ENCODE data around the gene EP400.
"Not testable (repeated sequence)": the region's sequence is repeated elsewhere in the genome, so short reads cannot be mapped to it uniquely, and the experiment has no call there.

EP400 gene

DNA sequence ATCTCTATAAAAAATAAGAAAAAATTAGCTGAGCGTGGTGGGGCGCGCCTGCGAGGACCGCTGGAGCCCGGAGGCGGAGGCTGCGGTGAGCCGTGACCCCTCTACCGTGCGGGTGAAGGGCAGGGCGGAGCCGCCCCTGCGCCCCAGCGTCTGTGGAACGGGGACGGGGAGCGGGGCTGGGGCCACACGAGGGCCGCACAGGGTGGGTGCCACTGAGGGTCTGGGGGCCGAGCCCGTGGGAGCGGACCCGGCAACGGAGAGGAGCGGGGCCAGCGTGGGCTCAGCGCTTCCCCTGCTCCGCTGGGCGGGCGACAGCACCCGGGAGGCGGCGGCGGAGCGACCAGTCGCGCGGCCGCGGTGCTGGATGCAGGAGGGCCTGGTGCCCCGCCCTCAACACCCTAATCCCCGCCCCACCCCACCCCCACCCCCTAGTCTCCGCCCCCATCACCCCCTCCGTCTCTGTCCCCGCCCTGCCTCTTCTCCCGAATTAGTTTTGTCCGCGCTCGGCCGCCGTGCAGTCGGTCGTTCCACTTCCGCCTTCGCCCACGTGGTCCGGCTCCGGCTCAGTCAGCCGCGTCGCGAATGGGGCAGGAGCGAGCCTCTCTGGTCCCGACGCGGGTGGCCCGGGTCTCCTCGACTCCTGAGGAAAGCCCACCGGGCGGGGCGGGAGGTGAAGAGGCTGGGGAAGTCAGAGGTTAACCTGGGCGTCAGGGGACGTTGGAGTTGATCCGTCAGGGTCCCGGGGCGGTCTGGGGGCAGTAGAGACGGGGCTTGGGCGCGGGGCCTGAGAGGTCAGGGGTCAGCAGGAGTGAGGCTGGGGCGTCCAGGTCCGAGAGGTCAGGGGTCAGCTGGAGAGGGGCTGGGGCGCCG, 20.8 kb upstream of the EP400 start, which contains the start of gene PUS1:
PUS1 (plus strand) TSS at position 566 of the 870 bp plus-strand sequence. CDS start 447 bp downstream, outside the sequence.
- DNase-seq, result peak; percentile 73 to 93

DNA sequence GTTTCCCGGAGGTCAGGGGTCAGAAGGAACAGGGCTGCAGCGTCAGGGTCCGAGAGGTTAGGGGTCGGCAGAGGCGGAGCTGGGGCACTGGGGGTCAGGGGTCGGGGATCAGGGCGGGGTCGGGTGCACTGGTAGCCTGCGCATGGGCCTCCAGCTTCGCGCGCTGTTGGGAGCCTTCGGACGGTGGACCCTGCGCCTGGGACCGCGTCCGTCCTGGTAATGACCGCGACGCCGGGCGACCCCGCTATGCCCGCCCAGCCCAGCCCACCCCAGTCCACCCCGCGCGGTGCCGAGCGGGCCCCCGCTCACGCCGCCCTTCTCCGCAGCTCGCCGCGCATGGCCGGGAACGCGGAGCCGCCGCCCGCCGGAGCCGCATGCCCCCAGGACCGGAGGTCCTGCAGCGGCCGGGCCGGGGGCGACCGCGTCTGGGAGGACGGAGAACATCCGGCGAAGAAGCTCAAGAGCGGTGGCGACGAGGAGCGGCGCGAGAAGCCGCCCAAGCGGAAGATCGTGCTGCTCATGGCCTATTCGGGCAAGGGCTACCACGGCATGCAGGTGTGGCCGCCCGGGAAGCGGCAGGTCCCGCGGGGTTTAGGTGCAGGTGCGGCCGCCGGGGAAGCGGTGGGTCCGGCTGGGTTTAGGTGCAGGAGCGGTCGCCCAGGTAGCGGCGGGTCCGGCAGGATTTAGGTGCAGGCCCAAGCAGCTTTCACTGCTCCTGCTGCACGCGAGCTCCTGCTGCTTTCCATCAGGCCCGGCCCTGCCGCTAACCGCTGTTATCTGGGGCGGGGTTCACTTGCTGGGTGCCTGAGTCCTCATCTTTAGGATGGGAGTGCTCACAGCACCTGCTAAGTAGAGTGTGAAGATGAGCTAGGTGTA, 19.9 kb upstream of the EP400 start:
- DNase-seq, result no peak

DNA sequence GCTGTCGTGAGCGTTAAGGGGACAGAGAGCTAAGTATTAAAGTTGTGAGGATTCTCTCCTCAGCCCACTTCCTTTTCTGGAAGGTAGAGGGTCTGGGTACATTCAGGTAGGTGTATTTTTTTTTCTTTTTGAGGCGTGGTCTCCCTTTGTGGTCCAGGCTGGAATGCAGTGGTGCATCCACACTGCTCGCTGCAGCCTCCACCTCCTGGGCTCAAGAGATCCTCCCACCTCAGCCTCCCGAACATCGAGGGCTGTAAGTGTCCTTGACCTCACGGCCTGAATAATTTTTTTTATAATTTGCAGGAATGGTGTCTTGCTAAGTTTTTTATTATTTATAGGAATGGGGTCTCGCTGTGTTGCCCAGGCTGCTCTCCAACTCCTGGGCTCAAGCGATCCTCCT, 19.2 kb upstream of the EP400 start:
- no peak for DNase-seq

DNA sequence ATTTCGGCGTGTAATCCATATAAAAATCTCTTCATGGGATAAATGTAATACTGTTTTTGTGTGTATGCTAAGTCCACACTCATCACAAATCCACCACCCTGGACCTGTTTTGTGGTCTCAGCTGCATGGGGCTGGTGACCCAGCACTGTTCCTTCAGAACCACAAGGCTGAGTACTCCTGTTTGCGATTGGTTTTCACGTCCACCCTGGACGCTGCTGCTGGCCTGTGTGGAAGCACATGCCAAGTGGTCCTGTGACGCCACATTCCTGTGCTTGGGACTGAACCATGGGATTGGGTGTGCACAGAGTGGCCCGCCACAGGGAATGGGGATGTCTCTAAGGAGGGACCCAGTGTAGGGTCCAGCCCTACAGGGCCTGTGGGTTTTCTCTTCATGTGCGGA, 16.4 kb upstream of the EP400 start:
- no peak for DNase-seq

DNA sequence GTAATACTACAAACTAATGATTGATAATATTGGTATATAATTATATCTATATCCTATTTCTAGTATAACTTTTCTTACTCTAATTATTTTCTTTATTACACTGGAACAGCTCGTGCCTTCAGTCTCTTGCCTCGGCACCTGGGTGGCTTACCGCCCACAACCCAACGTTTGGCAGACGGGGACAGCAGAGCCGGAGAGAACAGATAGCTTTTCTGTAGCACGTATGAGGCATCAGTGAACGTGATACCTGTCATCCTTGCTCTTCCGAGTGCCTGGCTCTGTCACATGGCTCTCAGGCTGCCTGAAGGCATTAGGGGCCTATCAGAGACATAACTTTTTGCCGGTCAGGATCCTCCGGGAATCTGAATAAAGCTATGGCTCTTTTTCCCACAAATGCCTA, 15.2 kb upstream of the EP400 start:
- no peak for DNase-seq

DNA sequence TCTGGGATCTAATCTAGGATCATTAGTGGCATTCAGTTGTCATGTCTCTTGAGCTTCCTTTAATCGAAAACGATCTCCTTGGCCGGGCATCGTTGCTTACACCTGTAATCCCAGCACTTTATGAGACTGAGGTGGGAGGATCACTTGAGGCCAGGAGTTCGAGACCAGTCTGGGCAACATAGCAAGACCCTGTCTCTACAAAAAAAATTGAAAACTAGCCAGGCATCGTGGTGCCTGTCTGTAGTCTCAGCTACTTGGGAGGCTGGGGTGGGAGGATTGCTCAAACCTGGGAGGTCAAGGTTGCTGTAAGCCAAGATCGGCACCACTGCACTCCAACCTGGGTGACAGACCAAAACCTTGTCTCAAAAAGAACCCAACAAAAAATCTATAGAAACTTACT, 11.7 kb upstream of the EP400 start:
- no peak for DNase-seq

DNA sequence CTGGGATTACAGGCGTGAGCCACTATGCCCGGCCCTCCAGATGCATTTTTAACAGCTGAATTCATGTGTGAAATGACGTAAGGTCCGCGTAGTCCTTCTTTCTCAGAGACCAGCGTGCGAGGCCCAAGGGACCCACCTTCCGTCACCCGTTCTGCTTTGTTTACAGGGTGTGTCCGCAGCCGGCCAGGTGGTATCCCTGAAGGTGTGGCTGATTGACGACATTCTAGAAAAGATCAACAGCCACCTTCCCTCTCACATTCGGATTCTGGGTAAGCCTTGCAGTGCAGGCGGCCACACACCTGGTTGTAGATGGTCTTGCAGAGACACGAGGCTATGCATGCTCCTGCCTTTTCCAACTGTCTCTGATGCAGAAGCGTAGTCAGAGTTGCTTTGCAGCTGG, 10.7 kb upstream of the EP400 start:
- no peak for DNase-seq

DNA sequence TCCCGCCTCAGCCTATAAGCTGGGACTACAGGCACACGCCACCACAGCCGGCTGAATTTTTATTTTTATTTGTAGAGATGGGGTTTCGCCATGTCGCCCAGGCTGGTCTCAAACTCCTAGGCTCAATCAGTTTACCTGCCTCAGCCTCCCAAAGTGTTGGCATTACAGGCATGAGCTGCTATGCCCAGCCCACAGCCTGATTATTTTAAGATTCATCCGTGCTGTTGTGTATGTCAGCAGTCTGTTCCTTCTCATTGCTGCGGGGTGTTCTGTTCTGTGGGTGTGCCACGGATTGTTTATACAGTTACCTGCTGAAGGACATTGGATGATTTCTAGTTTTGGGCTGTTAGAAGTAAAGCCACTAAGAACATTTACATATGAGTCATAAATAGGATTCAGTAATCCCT, 9.6 kb upstream of the EP400 start:
- no peak for DNase-seq

DNA sequence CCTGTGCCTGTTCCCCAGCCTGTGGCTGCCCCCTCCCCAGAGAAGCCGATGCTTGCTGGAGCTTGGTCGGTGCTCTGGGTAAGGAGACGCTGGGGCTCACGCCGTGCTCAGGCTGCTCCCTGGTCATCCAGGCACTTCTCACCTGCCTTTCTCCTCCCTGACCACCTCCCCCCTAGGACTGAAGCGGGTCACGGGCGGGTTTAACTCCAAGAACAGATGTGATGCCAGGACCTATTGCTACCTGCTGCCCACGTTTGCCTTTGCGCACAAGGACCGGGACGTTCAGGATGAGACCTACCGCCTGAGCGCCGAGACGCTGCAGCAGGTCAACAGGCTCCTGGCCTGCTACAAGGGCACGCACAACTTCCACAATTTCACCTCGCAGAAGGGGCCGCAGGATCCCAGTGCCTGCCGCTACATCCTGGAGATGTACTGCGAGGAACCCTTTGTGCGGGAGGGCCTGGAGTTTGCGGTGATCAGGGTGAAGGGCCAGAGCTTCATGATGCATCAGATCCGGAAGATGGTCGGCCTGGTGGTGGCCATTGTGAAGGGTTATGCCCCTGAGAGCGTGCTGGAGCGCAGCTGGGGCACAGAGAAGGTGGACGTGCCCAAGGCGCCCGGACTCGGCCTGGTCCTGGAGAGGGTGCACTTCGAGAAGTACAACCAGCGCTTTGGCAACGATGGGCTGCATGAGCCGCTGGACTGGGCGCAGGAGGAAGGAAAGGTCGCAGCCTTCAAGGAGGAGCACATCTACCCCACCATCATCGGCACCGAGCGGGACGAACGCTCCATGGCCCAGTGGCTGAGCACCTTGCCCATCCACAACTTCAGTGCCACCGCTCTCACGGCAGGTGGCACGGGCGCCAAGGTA, 8.4 kb upstream of the EP400 start:
- DNase-seq, result no peak

DNA sequence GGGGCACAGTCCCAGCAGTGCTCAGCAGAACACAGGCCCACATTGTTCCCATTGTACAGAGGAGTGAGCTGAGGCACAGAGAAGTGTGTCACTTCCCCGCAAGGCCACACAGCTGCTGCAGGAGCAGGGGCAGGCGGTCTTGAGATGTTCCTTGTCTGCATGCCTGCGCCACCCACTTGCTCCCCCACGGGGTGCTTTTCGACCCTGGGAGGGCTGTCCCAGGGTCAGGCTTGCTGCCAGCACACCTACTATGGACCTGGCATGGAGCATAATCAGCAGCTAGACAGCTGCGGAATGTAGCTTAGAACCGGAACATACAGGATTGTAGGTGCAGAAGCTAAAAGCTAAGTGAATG, 7.8 kb upstream of the EP400 start:
- DNase-seq, result no peak

DNA sequence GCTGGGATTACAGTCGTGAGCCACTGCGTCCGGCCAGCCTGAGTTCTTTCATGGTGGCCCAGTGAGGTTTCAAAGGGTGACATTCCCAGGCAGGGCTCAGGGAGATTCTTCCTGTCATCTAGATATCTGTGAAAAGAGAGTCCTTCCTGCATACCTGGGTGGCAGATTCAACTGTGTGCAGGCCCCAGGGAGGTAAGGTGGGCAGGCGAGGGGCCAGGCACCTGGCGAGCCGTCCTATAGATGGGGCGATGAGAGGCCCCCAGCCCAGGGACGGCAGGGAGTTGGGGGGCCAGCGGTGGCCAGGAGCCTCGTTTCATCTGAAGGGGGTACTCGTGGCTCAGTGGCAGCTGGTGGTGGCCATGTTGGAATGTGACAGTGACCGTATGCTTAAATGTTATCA, 7.1 kb upstream of the EP400 start:
- DNase-seq, result no peak

DNA sequence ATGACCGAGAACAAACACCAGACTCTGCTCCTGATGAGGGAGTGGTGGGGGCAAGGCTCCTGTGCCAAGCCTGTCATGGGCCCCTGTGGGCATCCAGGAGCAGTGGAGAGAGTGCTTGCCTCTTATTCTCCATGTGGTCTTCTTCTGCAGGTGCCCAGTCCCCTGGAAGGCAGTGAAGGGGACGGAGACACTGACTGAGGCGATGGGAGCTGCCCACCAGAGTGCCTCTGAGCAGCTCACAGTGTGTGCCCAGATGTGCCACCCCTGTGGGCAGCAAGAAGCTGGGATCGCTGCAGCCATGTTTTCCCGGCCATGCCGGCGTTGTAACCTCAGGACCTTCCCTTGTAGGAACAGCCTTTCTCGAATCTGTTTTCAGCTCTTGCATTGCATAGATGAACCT, 6.4 kb upstream of the EP400 start:
- DNase-seq, result no peak

DNA sequence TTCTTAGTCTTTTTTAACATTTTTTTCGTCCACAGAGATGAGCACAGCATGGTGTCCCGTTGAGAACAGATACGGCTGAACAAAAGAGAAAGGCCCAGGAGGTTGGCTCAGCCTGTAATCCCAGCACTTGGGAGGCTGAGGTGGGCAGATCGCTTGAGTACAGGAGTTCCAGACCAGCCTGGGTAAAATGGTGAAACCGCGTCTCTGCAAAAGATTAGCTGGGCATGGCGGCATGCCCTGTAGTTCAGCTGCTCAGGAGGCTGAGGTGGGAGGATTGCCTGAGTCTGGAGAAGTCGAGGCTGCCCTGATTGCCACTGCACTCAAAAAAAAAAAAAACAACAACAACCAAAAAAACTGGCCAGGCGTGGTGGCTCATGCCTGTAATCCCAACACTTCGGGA, 5.9 kb upstream of the EP400 start:
- DNase-seq, result no peak

DNA sequence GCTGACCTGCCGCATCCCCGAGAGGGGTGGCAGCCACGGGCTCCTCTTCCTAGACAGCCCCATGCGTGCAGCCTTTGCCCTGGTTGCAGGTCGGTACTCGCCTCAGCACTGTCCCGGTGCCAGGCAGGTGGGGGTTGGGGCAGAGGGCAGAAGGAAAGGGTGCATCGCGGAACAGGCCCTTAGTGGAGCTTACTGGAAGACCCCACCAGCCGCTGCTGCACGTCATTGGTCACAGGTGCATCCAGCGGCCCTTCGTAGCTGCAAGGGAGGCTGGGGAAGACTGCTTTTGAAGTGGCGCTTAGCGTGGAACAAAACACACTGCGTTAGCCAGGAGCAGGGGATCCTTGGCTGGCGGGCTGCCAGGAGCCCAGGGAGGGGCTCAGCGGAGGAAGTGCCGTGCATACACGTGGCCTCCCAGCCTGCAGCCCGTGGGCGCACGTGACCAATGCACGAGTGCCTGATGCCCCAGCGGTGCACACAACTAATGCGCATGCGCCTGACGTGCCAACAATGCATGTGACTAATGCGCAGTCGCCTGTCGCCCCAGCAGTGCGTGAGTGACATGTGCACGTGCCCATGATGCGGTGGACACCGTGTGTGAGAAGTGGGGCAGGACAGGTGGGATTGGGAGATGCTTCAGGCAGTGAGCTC, 5.0 kb upstream of the EP400 start:
- no peak for DNase-seq

DNA sequence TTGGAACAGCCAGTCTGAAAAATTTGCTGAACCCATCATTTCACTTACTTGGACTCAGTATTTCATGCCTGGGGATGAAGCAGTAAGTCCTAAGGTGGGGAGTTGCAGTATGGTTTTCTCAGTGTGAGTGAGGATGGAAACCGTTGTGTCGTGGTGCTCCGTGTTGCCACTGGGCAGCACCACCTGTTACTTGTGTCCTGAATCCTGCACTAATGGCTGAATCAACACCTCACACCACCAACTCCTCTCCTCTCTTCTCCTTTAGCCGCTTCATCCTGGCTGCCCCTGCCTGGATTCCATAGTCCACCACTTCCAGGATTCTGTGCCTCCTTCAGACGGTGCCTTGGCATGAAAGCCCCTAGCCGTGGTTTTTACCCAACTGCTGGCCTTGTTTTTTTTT, 3.0 kb upstream of the EP400 start:
- DNase-seq, result no peak

DNA sequence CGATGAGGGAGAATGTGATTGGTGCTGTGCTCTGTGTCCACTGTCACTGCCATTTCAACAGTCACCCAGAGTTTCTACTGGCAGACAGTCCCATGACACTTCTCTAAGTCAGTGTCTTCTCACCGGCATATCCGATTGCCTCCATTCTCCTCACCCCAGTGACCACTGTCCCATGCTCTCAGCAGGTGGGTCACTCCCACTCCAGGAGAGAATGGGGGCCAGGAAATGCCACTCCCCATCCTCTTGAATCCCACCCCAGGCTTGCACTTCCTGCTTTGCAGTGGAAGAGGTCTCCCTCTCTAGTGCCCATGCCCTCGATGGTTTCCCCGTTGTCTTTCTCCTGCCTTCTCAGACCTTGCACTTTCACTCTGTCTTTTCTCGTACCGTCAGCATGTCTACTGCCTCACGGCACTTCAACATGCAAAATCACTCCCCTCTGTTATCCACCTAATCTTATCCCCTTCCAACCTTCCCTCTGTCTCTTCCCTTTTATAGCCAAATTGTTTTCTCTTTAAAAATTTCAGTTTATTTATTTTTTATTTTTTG, 2.2 kb upstream of the EP400 start:
- DNase-seq, result no peak

DNA sequence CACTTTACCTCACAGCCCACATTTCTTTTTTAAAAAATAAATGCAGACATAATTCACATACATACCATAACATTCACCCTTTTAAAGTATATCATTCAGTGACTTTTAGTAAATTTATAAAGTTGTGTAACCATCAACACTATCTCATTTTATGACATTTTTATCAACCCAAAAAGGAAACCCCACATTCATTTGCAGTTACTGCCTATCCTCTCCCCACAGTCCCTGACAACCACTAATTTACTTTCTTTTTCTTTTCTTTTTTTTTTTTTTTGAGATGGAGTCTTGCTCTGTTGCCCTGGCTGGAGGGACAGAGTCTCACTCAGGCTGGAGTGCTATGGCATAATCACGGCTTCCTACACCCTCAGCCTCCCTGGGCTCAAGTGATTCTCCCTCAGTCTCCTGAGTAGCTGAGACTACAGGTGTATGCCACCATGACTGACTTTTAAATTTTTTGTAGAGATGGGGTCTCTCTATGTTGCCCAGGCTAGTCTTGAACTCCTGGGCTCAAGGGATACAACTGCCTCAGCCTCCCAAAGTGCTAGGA, 1.5 kb upstream of the EP400 start:
- no peak for DNase-seq

DNA sequence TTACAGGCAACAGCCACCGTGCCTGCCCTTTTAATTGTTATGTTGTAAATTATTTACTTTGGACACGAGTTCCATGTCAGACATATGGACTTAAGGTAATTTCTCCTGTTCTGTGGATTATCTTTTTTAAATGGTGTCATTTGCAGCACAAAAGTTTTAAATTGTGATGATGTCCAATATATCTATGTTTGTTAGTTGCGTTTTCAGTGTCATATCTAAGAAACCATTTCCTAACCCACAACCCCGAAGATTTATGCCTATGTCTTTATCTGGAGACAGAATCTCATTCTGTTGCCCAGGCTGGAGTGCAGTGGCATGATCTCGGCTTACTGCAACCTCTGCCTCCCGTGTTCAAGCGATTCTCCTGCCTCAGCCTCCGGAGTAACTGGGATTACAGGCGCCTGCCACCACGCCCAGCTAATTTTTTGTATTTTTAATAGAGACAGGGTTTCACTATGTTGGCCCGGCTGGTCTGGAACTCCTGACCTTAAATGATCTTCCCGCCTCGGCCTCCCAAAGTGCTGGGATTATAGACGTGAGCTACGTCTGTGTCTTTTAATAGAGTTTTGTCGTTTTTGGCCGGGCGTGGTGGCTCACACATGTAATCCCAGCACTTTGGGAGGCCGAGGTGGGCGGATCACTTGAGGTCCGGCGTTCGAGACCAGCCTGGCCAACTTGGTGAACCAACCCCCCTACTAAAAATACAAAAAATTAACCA, 870 bp upstream of the EP400 start:
- DNase-seq, result not testable (repeated sequence)

DNA sequence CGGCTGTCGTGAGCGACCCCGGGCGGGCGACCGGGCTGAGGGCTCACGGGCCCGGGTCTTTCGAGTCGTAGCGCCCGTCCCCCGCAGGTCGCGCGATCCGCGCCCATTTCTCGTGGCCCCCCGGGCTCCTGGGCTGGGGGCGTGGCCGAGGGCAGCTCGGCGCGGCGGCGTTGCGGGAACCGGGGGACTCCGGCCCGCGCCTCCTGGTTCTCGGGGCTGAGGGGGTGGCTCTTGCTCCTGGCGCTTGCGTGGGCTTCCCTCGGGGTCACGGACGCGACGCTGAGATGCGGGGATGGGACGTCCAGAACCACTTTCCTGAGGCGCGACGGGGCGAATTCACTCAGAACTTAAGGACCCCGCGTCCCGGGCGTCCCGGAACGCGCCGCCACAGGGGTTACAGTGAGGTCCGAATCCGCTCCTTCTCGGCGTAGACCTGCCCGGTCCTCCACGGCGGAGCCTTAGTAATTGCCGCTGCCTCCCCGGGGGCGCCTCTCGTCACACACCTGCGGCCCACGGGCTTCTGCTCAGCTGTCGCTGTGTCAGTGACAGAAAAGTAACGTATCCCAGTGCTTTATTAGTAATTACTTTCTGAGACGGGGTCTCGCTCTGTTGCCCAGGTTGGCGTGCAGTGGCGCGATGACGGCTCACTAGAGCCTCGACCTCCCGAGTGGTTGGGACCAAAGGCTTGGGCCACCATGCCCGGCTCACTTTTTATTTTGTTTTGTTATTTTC, 606 bp downstream of the EP400 start:
- DNase-seq, result peak in 1 of 2 experiments; percentile 33

DNA sequence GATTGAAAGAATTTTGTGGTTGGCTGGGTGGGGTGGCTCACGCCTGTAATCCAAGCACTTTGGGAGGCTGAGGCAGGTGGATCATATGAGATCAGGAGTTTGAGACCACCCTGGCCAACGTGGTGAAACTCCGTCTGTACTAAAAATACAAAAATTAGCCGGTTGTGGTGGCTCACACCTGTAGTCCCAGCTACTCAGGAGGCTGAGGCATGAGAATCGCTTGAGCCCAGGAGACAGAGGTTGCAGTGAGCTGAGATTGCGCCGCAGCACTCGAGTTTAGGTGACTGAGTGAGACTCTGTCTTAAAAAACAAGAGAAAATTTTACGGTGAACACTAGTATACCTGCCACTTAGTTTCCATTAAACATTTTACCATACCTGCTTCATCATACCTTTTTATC, 4.1 kb downstream of the EP400 start:
- not testable (repeated sequence) for DNase-seq

All from NCI-H446 (cell line).